ENCODE results near the gene TOP1.

The TOP1 gene

GRCh38 chr20:41074441-41074840 lies 45.8 kb downstream of the TOP1 start:
- CTCF ChIA-PET: interaction anchor here (0.5 to 0.6 kb wide), 2 partner anchors 34 to 84 kb away, joined by 3 to 4 read pairs; no protein-coding TSS in a partner anchor
- TF ChIP-seq TARDBP (IDR thresholded peaks at IDR 0.05) (no peak), NFRKB (IDR thresholded peaks at IDR 0.05) (no peak)
- POLR2A ChIA-PET: no interaction called here
- no peak for DNase-seq (ENCODE audit: extremely low spot score)

GRCh38 chr20:41076776-41077175 lies 48.2 kb downstream of the TOP1 start:
- ChIA-PET POLR2A (no interaction called here), CTCF (interaction anchor here (1.0 to 1.8 kb wide), 4 partner anchors 84 to 113 kb away, joined by 3 to 6 read pairs (median 4); no protein-coding TSS in a partner anchor)
- TF ChIP-seq CTBP1 (IDR thresholded peaks at IDR 0.05; ENCODE audit: borderline replicate concordance): no peak
- no peak for TF ChIP-seq ELF4 (IDR thresholded peaks at IDR 0.05)
- no peak for TF ChIP-seq ARNT (IDR thresholded peaks at IDR 0.05)
- no peak for DNase-seq (ENCODE audit: extremely low spot score)

GRCh38 chr20:41078329-41078728 lies 49.7 kb downstream of the TOP1 start:
- ChIA-PET POLR2A (no interaction called here), CTCF (interaction anchor here (0.7 to 1.1 kb wide), 3 partner anchors 75 to 109 kb away, joined by 3 to 5 read pairs (median 4); no protein-coding TSS in a partner anchor)
- TF ChIP-seq TARDBP (IDR thresholded peaks at IDR 0.05): no peak
- TF ChIP-seq NFRKB (IDR thresholded peaks at IDR 0.05): no peak
- TF ChIP-seq CTBP1 (IDR thresholded peaks at IDR 0.05; ENCODE audit: borderline replicate concordance): no peak
- no peak for TF ChIP-seq PKNOX1 (IDR thresholded peaks at IDR 0.05)
- TF ChIP-seq ELF4 (IDR thresholded peaks at IDR 0.05): no peak
- no peak for TF ChIP-seq SUZ12 (IDR thresholded peaks at IDR 0.05)
- no peak for TF ChIP-seq FOXK2 (IDR thresholded peaks at IDR 0.05)
- no peak for TF ChIP-seq FOXA1 (IDR thresholded peaks at IDR 0.05)
- no peak for TF ChIP-seq ARNT (IDR thresholded peaks at IDR 0.05)
- TF ChIP-seq HDGF (IDR thresholded peaks at IDR 0.05; ENCODE audit: borderline replicate concordance): no peak
- TF ChIP-seq ZNF384 (IDR thresholded peaks at IDR 0.05): no peak
- TF ChIP-seq LEF1 (IDR thresholded peaks at IDR 0.05; ENCODE audit: borderline replicate concordance): no peak
- DNase-seq (ENCODE audit: extremely low spot score): no peak

DNA sequence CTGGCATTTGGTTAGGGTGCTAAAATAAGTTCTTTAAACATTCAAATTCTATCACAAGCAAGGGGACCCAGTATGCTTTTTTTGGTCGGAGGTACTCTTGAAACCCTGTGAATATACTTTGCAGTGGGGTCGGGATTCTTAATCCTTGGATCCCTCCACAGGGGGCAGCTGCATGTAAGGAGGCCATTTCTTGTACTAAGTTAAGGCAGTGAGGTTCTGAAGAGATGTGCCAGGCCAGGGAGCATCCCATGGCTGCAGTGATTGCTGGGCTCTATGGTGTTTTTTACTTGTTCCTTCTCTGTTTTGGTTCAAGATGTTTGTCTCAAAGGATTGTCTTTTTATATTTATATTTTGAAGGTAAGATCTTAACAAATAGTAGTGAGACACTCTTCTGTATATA lies 50.4 kb downstream of the TOP1 start:
- ChIA-PET POLR2A (no interaction called here), CTCF (interaction anchor here (0.9 kb wide), 1 partner anchor 87 kb away, joined by 5 read pairs; no protein-coding TSS in a partner anchor)
- DNase-seq (ENCODE audit: extremely low spot score): no peak
- TF ChIP-seq PKNOX1 (IDR thresholded peaks at IDR 0.05) (no peak), ZNF384 (IDR thresholded peaks at IDR 0.05) (no peak), SP1 (IDR thresholded peaks at IDR 0.05) (no peak), NFRKB (IDR thresholded peaks at IDR 0.05) (no peak), L3MBTL2 (conservative IDR thresholded peaks at IDR 0.05) (no peak), CTBP1 (IDR thresholded peaks at IDR 0.05; ENCODE audit: borderline replicate concordance) (no peak), SUZ12 (IDR thresholded peaks at IDR 0.05) (no peak), FOXK2 (IDR thresholded peaks at IDR 0.05) (no peak), ARNT (IDR thresholded peaks at IDR 0.05) (no peak), FOXA1 (IDR thresholded peaks at IDR 0.05) (no peak), ELF4 (IDR thresholded peaks at IDR 0.05) (no peak), BHLHE40 (IDR thresholded peaks at IDR 0.05; ENCODE audit: borderline replicate concordance) (no peak), FOXM1 (IDR thresholded peaks at IDR 0.05; ENCODE audit: borderline replicate concordance) (no peak)

- DNase-seq (ENCODE audit: extremely low spot score): no peak
- ChIA-PET CTCF (no interaction called here), POLR2A (no interaction called here)
- TF ChIP-seq TARDBP (IDR thresholded peaks at IDR 0.05): no peak
- TF ChIP-seq HDGF (IDR thresholded peaks at IDR 0.05; ENCODE audit: borderline replicate concordance): no peak
- no peak for TF ChIP-seq FOXM1 (IDR thresholded peaks at IDR 0.05; ENCODE audit: borderline replicate concordance)
- TF ChIP-seq SUZ12 (IDR thresholded peaks at IDR 0.05): no peak
- no peak for TF ChIP-seq FOXK2 (IDR thresholded peaks at IDR 0.05)
- TF ChIP-seq CTBP1 (IDR thresholded peaks at IDR 0.05; ENCODE audit: borderline replicate concordance): no peak
- TF ChIP-seq ARNT (IDR thresholded peaks at IDR 0.05): no peak
- no peak for TF ChIP-seq FOXA1 (IDR thresholded peaks at IDR 0.05)
Observed at GRCh38 chr20:41080866-41081265, 52.2 kb downstream of the TOP1 start.

DNA sequence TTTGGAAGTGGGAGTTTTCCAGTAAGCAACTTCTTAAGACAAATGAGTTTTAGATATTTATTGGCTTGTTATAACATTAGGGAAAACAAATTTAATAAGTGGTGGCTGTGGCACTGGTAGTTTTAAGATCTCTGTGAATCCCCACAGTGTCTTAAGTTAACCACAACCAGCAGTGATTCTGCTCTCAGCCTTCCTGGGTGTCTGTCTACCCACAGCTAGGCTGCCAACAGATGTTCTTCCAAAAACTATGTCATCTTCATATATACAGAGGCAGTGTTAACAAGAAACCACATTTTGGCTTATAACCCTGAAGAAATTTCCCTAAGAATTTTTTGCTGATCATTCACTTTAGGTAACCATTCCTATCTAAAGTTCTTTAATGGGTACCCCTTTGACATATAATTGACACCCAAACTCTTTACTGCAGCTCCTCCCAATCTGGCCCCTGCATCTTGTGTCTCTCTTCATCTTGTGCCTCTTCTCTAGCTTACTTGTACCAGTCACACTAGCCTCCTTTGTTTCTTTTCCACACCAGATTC lies 52.7 kb downstream of the TOP1 start:
- TF ChIP-seq NFRKB (IDR thresholded peaks at IDR 0.05): no peak
- CTCF ChIA-PET: no interaction called here
- DNase-seq (ENCODE audit: extremely low spot score): no peak
- POLR2A ChIA-PET: no interaction called here

GRCh38 chr20:41082306-41082705 lies 53.7 kb downstream of the TOP1 start:
- no peak for DNase-seq (ENCODE audit: extremely low spot score)
- POLR2A ChIA-PET: no interaction called here
- CTCF ChIA-PET: no interaction called here

More at GRCh38 chr20:41082306-41082705, 53.7 kb downstream of the TOP1 start:
- no peak for TF ChIP-seq FOXA1 (IDR thresholded peaks at IDR 0.05)
- TF ChIP-seq TARDBP (IDR thresholded peaks at IDR 0.05): no peak
- no peak for TF ChIP-seq L3MBTL2 (conservative IDR thresholded peaks at IDR 0.05)
- no peak for TF ChIP-seq HDGF (IDR thresholded peaks at IDR 0.05; ENCODE audit: borderline replicate concordance)
- no peak for TF ChIP-seq LEF1 (IDR thresholded peaks at IDR 0.05; ENCODE audit: borderline replicate concordance)
- no peak for TF ChIP-seq ZNF384 (IDR thresholded peaks at IDR 0.05)
- TF ChIP-seq PKNOX1 (IDR thresholded peaks at IDR 0.05): no peak
- no peak for TF ChIP-seq ELF4 (IDR thresholded peaks at IDR 0.05)
- no peak for TF ChIP-seq FOXM1 (IDR thresholded peaks at IDR 0.05; ENCODE audit: borderline replicate concordance)
- no peak for TF ChIP-seq CTBP1 (IDR thresholded peaks at IDR 0.05; ENCODE audit: borderline replicate concordance)
- no peak for TF ChIP-seq SP1 (IDR thresholded peaks at IDR 0.05)
- TF ChIP-seq ARNT (IDR thresholded peaks at IDR 0.05): no peak
- no peak for TF ChIP-seq NFRKB (IDR thresholded peaks at IDR 0.05)
- TF ChIP-seq BHLHE40 (IDR thresholded peaks at IDR 0.05; ENCODE audit: borderline replicate concordance): no peak
- TF ChIP-seq FOXK2 (IDR thresholded peaks at IDR 0.05): no peak
- TF ChIP-seq SUZ12 (IDR thresholded peaks at IDR 0.05): no peak
